Activated naive CD4-positive, alpha-beta T cell treated with anti-CD3 and anti-CD28 coated beads, Interleukin-2, amount 50 U/mL, for 24 hours (primary cell): ENCODE measurements around the gene PTPN23.
A peak's percentile ranks its signal among the peaks of the same experiment; 100 is the strongest.

Experiments used
- H3K27ac Mint-ChIP-seq: one replicate; pipeline ENCODE4 v1.8.0; 2021; ENCODE audit warnings: mild to moderate bottlenecking, mixed read lengths
- H3K27me3 Mint-ChIP-seq: one replicate; pipeline ENCODE4 v1.8.0; 2021; ENCODE audit warnings: mixed read lengths
- H3K36me3 Mint-ChIP-seq: one replicate; pipeline ENCODE4 v1.8.0; 2021; ENCODE audit warnings: mixed read lengths
- H3K4me1 Mint-ChIP-seq: one replicate; pipeline ENCODE4 v1.8.0; 2021; ENCODE audit warnings: mixed read lengths
- H3K4me3 Mint-ChIP-seq: one replicate; pipeline ENCODE4 v1.8.0; 2021; ENCODE audit warnings: mild to moderate bottlenecking, mixed read lengths
- H3K9me3 Mint-ChIP-seq: one replicate; pipeline ENCODE4 v1.8.0; 2021; ENCODE audit warnings: mixed read lengths

The PTPN23 gene

GRCh38 chr3:47419083-47420043 is 38.5 kb downstream of the PTPN23 start:
- Mint-ChIP-seq H3K27ac (no peak overlapping the region), H3K36me3 (peaks cover 7% of the 10 kb centered on the region), H3K27me3 (no peaks in the 10 kb centered on the region), H3K4me3 (no peak overlapping the region), H3K9me3 (no peaks in the 10 kb centered on the region), H3K4me1 (peaks cover 18% of the 10 kb centered on the region)

GRCh38 chr3:47420044-47420430 is 39.2 kb downstream of the PTPN23 start:
- peaks cover 18% of the 10 kb centered on the region for H3K4me1 Mint-ChIP-seq
- no peaks in the 10 kb centered on the region for H3K27me3 Mint-ChIP-seq
- peaks cover 7% of the 10 kb centered on the region for H3K36me3 Mint-ChIP-seq
- H3K4me3 Mint-ChIP-seq: no peak overlapping the region
- H3K9me3 Mint-ChIP-seq: no peaks in the 10 kb centered on the region
- no peak overlapping the region for H3K27ac Mint-ChIP-seq

GRCh38 chr3:47420511-47421484 is 40.0 kb downstream of the PTPN23 start:
- Mint-ChIP-seq H3K9me3 (no peaks in the 10 kb centered on the region), H3K27me3 (no peaks in the 10 kb centered on the region), H3K27ac (peak overlapping the region; percentile 95), H3K36me3 (peaks cover 5% of the 10 kb centered on the region), H3K4me3 (peak overlapping the region; percentile 76), H3K4me1 (peaks cover 18% of the 10 kb centered on the region)

- H3K4me3 Mint-ChIP-seq: no peak overlapping the region
- H3K4me1 Mint-ChIP-seq: peaks cover 18% of the 10 kb centered on the region
- H3K27ac Mint-ChIP-seq: peak overlapping the region; percentile 95
- H3K9me3 Mint-ChIP-seq: no peaks in the 10 kb centered on the region
- peaks cover 5% of the 10 kb centered on the region for H3K36me3 Mint-ChIP-seq
- no peaks in the 10 kb centered on the region for H3K27me3 Mint-ChIP-seq
Observed at GRCh38 chr3:47421741-47422649, 41.2 kb downstream of the PTPN23 start.

- H3K4me1 Mint-ChIP-seq: peaks cover 18% of the 10 kb centered on the region
- H3K4me3 Mint-ChIP-seq: no peak overlapping the region
- H3K36me3 Mint-ChIP-seq: peaks cover 5% of the 10 kb centered on the region
- no peaks in the 10 kb centered on the region for H3K27me3 Mint-ChIP-seq
- H3K9me3 Mint-ChIP-seq: no peaks in the 10 kb centered on the region
- H3K27ac Mint-ChIP-seq: peak overlapping the region; percentile 65
Observed at GRCh38 chr3:47422743-47423142, 41.9 kb downstream of the PTPN23 start.

- peaks cover 5% of the 10 kb centered on the region for H3K36me3 Mint-ChIP-seq
- peak overlapping the region; percentile 38 for H3K27ac Mint-ChIP-seq
- H3K27me3 Mint-ChIP-seq: no peaks in the 10 kb centered on the region
- peaks cover 18% of the 10 kb centered on the region for H3K4me1 Mint-ChIP-seq
- H3K4me3 Mint-ChIP-seq: no peak overlapping the region
- H3K9me3 Mint-ChIP-seq: no peaks in the 10 kb centered on the region
Observed at GRCh38 chr3:47423548-47424145, 42.8 kb downstream of the PTPN23 start.

- H3K4me1 Mint-ChIP-seq: peaks cover 18% of the 10 kb centered on the region
- H3K27ac Mint-ChIP-seq: peak overlapping the region; percentile 15
- no peak overlapping the region for H3K4me3 Mint-ChIP-seq
- H3K9me3 Mint-ChIP-seq: no peaks in the 10 kb centered on the region
- H3K36me3 Mint-ChIP-seq: peaks cover 4% of the 10 kb centered on the region
- no peaks in the 10 kb centered on the region for H3K27me3 Mint-ChIP-seq
Observed at GRCh38 chr3:47424434-47425382, 43.9 kb downstream of the PTPN23 start.

- no peaks in the 10 kb centered on the region for H3K27me3 Mint-ChIP-seq
- no peak overlapping the region for H3K27ac Mint-ChIP-seq
- no peaks in the 10 kb centered on the region for H3K9me3 Mint-ChIP-seq
- H3K4me1 Mint-ChIP-seq: peaks cover 18% of the 10 kb centered on the region
- H3K4me3 Mint-ChIP-seq: no peak overlapping the region
- peaks cover 4% of the 10 kb centered on the region for H3K36me3 Mint-ChIP-seq
Observed at GRCh38 chr3:47425383-47425778, 44.6 kb downstream of the PTPN23 start.

GRCh38 chr3:47425959-47426358 is 45.1 kb downstream of the PTPN23 start:
- H3K27ac Mint-ChIP-seq: peak overlapping the region; percentile 30
- no peak overlapping the region for H3K4me3 Mint-ChIP-seq

GRCh38 chr3:47427866-47428265 is 47.0 kb downstream of the PTPN23 start:
- Mint-ChIP-seq H3K4me1 (peaks cover 4% of the 10 kb centered on the region), H3K27ac (no peak overlapping the region), H3K27me3 (no peaks in the 10 kb centered on the region), H3K4me3 (no peak overlapping the region), H3K9me3 (no peaks in the 10 kb centered on the region), H3K36me3 (peaks cover 3% of the 10 kb centered on the region)

More at GRCh38 chr3:47425959-47426358, 45.1 kb downstream of the PTPN23 start:
- Mint-ChIP-seq H3K4me1 (peaks cover 15% of the 10 kb centered on the region), H3K36me3 (peaks cover 3% of the 10 kb centered on the region), H3K27me3 (no peaks in the 10 kb centered on the region), H3K9me3 (no peaks in the 10 kb centered on the region)

- Mint-ChIP-seq H3K27me3 (no peaks in the 10 kb centered on the region), H3K4me1 (peaks cover 4% of the 10 kb centered on the region), H3K36me3 (peaks cover 7% of the 10 kb centered on the region), H3K9me3 (no peaks in the 10 kb centered on the region), H3K4me3 (no peak overlapping the region), H3K27ac (peak overlapping the region; percentile 68)
Observed at GRCh38 chr3:47428662-47429061, 47.8 kb downstream of the PTPN23 start.

- Mint-ChIP-seq H3K27ac (peak overlapping the region; percentile 51), H3K4me3 (no peak overlapping the region), H3K36me3 (peaks cover 7% of the 10 kb centered on the region), H3K27me3 (no peaks in the 10 kb centered on the region), H3K4me1 (peaks cover 4% of the 10 kb centered on the region), H3K9me3 (no peaks in the 10 kb centered on the region)
Observed at GRCh38 chr3:47429476-47430270, 48.9 kb downstream of the PTPN23 start.

- Mint-ChIP-seq H3K4me1 (peaks cover 4% of the 10 kb centered on the region), H3K9me3 (no peaks in the 10 kb centered on the region), H3K4me3 (no peak overlapping the region), H3K27me3 (no peaks in the 10 kb centered on the region), H3K27ac (peak overlapping the region; percentile 23), H3K36me3 (peaks cover 7% of the 10 kb centered on the region)
Observed at GRCh38 chr3:47430606-47431005, 49.8 kb downstream of the PTPN23 start.
